HG03469 (cell line): ENCODE measurements around the gene LDLRAD4.
"Not testable (repeated sequence)": the region's sequence is repeated elsewhere in the genome, so short reads cannot be mapped to it uniquely, and the experiment has no call there.

Experiments
- ATAC-seq: cut with Tn5 transposase; IDR thresholded peaks from one replicate; pipeline ENCODE4 v1.9.1; 2021; ENCODE audit warnings: mild to moderate bottlenecking, moderate library complexity, moderate number of reproducible peaks; ENCODE audit not compliant: unreplicated experiment

Gene LDLRAD4

DNA sequence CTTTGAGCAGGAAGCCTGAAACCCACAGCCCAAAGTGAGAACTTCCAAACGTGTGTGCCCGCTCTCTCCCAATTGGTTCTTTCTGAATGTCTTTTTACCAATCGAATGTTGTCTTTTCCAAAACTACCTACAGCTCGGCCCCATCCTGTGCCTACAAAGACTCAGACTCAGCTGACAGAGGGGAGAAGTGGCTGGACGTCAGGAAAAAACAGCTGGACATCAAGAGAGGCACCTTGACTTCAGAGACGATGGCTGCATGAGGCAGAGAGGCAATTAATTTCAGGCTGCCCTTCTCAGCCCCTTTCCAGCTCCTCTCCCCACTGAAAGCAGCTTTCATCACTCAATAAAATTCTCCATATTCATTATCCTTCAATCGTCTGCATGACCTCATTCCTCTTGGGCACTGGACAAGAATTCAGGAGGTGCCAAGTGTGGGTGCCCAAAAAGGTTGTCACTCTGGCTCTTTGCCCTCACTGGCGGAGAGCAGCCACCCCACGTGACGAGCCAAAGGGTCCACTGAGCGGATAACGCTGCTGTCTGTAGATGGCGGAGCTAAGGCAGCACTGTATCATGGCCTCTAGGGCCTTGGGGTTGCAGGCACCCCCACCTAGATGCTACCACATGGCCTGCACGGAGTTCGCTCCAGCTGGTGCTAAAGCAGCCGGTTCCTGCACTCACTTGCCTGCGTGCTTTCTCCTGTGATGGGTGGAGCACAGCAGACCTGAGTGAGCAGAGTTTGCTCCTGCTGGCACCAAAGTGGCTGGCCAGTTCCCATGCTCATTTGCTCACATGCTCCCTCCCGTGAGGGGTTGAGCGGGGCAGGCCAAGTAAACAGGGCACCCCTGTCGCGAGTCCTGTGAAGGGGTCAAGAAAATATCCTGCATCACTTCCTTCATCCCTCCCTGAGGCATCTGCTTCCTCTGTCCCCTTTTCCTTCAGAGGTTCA is 469.9 kb downstream of the LDLRAD4 start:
- no peak for ATAC-seq

DNA sequence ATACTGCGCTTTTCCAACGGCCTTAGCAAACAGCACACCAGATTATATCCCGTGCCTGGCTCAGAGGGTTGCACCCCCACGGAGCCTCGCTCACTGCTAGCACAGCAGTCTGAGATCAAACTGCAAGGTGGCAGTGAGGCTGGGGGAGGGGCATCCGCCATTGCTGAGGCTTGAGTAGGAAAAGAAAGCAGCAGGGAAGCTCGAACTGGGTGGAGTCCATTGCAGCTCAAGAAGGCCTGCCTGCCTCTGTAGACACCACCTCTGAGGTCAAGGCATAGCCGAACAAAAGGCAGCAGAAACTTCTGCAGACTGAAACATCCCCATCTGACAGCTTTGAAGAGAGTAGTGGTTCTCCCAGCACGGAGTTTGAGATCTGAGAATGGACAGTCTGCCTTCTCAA is 471.5 kb downstream of the LDLRAD4 start:
- ATAC-seq = not testable (repeated sequence)

DNA sequence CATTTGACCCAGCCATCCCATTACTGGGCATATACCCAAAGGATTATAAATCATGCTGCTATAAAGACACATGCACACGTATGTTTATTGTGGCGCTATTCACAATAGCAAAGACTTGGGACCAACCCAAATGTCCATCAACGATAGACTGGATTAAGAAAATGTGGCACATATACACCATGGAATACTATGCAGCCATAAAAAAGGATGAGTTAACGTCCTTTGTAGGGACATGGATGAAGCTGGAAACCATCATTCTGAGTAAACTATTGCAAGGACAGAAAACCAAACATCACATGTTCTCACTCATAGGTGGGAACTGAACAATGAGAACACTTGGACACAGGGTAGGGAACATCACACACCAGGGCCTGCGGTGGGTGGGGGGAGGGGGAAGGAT is 476.8 kb downstream of the LDLRAD4 start:
- ATAC-seq = not testable (repeated sequence)

DNA sequence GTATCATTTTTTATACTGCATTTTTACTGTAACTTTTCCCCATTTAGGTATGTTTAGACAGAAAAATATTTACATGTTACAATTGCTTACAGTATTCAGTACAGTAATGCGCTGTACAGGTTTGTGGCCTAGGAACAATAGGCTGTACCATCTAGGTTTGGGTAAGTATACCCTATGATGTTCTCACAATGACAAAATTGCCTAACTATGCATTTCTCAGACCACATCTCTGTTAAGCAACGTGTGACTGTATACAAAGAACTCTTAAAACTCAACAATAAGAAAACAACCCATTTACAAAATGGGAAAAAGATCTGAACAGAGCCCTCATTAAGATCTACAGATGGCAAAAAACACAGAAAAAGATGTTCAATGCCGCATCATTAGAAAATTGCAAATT is 478.4 kb downstream of the LDLRAD4 start:
- ATAC-seq = no peak

DNA sequence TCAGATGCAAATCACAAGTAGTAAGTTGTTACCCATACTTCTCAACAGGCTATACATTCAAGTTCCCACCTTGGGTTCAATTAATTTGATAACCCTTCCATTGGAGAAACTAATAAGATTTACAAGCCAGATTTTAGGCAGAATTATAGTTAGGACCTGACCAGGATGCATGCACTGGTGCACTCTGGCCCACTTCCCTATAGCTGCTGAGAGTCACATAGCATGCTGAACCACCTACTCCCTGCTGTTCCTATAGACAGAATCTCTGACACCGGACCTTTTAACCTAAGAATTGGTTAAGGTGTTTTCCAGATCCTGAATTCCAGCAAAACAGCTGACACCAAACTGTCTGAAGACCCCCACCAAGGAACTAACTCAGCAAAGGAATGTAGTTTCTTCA is 481.6 kb downstream of the LDLRAD4 start:
- ATAC-seq = no peak
